ENCODE measurements around the gene PTPDC1. TPM values are rescaled to one million over a fixed set of nuclear protein-coding genes. Genes with fewer than 3 reads are reported as not detected.
A peak's percentile ranks its signal among the peaks of the same experiment; 100 is the strongest.

Gene PTPDC1
- total RNA-seq, 1 donor from 2014 or later: 19.7 TPM

GRCh38 chr9:94140791-94141790 lies 56.8 kb downstream of the PTPDC1 start:
- no peak for DNase-seq

GRCh38 chr9:94142353-94142752 lies 58.1 kb downstream of the PTPDC1 start:
- no peak for DNase-seq

GRCh38 chr9:94144394-94144793 lies 60.1 kb downstream of the PTPDC1 start:
- DNase-seq: no peak

- no peak for DNase-seq
These were observed 61.4 kb downstream of the PTPDC1 start for GRCh38 chr9:94145640-94146039.

GRCh38 chr9:94147776-94148175 lies 63.5 kb downstream of the PTPDC1 start:
- DNase-seq: no peak

- DNase-seq: no peak
These were observed 64.2 kb downstream of the PTPDC1 start for GRCh38 chr9:94148419-94148818.

GRCh38 chr9:94149696-94150095 lies 65.4 kb downstream of the PTPDC1 start:
- no peak for DNase-seq

- DNase-seq: no peak
These were observed 66.1 kb downstream of the PTPDC1 start for GRCh38 chr9:94150279-94150828.

GRCh38 chr9:94150890-94151650 lies 66.8 kb downstream of the PTPDC1 start:
- DNase-seq: peak; percentile 64

GRCh38 chr9:94153905-94154304 lies 69.6 kb downstream of the PTPDC1 start:
- no peak for DNase-seq

GRCh38 chr9:94156348-94157049 lies 72.2 kb downstream of the PTPDC1 start:
- DNase-seq: no peak

- DNase-seq: peak; percentile 83
These were observed 73.0 kb downstream of the PTPDC1 start for GRCh38 chr9:94157050-94157801.

Other genes starting within 250 kb of the PTPDC1 start
- 15.2 TPM for gene BARX1, start 129.1 kb upstream of the PTPDC1 start, total RNA-seq
- gene ZNF169, start 174.8 kb downstream of the PTPDC1 start, total RNA-seq: 10.3 TPM
- gene NUTM2F, start 244.2 kb downstream of the PTPDC1 start, total RNA-seq: not detected

All from tongue (tissue), 2 donors.